HG03135 (cell line): ENCODE measurements around the gene CDK15.

Source experiments
- ATAC-seq: cut with Tn5 transposase; IDR thresholded peaks from one replicate; pipeline ENCODE4 v1.9.1; 2021; ENCODE audit warnings: mild to moderate bottlenecking, moderate library complexity; ENCODE audit not compliant: unreplicated experiment

Gene CDK15

GRCh38 chr2:201931475-201931874, 125.1 kb downstream of the CDK15 start:
- no peak for ATAC-seq

- no peak for ATAC-seq
These were observed 125.6 kb downstream of the CDK15 start for GRCh38 chr2:201931951-201932350.

- no peak for ATAC-seq
These were observed 126.2 kb downstream of the CDK15 start for GRCh38 chr2:201932511-201932910.

GRCh38 chr2:201933792-201934237, 127.5 kb downstream of the CDK15 start:
- ATAC-seq: no peak

GRCh38 chr2:201936817-201937216, 130.5 kb downstream of the CDK15 start:
- ATAC-seq: no peak

GRCh38 chr2:201937343-201937742, 131.0 kb downstream of the CDK15 start:
- no peak for ATAC-seq

DNA sequence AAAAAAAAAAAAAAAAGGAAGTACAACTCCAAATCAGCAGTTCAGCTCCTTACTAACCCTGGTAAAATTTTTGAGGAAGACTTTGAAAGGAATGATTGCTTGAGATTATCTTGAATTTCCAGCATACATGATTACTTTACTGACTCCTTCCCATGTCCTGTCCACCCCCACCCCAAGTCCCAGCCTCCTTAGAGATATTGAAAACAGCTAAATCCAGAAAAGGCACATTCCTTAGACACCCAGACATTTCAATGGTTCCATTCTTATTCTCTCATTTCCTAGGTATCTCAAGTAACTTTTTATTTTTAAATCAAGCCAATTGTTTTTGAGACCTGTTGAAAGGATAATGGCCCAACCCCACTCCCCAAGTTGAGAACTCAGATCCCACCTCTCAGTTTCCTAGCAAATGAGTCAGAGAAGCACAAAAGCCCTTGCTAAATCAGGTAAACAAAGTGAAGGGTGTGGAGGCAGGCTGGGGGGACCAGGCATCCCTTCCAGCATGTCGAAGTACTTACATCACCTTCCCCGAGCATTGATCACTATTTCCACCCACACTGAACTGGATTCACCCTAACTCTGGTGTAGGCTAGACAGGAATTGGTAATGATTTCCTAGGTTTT, 131.9 kb downstream of the CDK15 start:
- ATAC-seq: no peak

DNA sequence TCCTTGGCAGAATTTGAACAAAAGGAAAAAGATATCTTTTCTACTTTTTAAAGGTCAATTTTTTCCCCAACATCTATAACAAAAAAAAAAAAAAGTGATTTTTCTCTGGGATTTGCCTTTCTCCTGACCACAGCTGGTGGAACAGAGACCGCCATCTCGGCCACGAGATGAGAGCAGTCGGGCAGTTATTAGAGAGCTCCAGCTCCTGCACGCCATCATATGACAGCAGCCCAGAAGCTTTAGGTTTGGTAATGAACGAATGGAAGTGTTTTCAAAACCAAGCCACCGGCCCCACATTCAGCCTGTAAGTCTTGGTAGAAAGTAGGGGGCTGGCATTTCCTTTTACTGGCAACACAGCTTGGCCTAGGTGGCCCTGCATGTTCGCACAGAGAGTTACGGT, 132.4 kb downstream of the CDK15 start:
- no peak for ATAC-seq

GRCh38 chr2:201939453-201939941, 133.2 kb downstream of the CDK15 start:
- no peak for ATAC-seq

DNA sequence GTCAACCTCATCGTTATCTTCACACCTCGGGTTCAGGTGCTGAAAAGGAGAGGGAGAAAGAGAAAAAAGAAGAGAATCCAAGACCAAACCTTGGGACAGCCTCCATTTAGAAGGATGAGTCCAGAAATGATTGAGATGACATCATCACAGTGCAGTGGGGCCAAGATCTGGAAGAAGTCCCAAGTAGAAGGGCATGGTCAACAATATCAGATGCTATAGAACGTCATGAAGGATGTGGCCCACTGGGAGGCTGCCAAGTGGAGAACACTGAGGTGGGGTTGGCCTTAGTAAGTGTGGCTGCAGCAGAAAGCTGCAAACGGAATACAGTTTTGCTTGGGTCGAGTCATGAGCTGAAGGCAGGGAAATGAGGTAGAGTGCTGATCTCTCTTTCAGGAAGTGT, 136.2 kb downstream of the CDK15 start:
- ATAC-seq: no peak
